ENCODE results near the gene OBSCN. TPM values are rescaled to one million over a fixed set of nuclear protein-coding genes. Genes with fewer than 3 reads are reported as not detected.
"Not testable (repeated sequence)": the region's sequence is repeated elsewhere in the genome, so short reads cannot be mapped to it uniquely, and the experiment has no call there.

The OBSCN gene
- total RNA-seq, 2 experiments from 2014 or later = 12.3 to 14.4 TPM

DNA sequence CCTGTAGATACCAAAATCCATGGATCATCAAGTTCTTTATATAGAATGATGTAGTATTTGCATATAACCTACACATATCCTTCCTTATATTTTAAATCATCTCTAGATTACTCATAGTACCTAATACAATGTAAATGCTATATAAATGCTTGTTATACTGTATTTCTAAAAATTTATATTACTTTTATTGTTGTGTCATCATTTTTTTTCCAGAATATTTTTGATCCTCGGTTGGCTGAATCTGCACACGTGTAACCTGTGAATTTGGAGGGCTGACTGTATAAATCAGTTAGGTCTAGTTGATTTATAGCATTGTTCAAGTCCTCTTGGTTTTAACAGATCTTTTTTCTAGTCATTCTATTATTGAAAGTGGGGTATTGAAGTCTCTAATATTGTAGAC lies 23.3 kb downstream of the OBSCN start:
- Mint-ChIP-seq H3K9me3 (ENCODE audit: insufficient read depth) (peaks cover 16% of the 10 kb centered on the region), H3K4me1 (ENCODE audit: low read depth) (no peaks in the 10 kb centered on the region), H3K4me3 (no peak overlapping the region), H3K36me3 (ENCODE audit: low read depth) (peaks cover 39% of the 10 kb centered on the region), H3K27ac (no peak overlapping the region), H3K27me3 (ENCODE audit: low read depth) (no peaks in the 10 kb centered on the region)
- ChIA-PET POLR2A (no interaction called here), CTCF (no interaction called here)
- no peak for ATAC-seq
- DNase-seq = no peak

DNA sequence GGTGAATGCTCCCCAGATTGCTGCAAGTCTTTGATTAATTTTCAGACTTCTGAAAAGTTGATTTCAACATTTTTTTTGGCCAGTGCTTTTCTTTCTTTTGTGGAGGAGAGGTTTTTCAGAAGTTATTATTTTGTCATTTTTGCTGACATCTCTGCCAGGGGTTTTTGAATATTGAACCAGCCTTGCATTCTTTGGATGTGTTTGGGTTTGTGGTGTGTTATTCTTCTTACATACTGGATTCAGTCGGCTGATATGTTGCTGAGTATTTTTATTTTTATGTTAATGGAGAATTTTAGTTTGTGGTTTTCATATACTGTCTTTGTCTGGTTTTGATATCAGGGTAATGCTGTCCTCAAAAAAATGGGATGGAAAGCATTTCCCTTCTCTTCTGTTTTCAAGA lies 25.3 kb downstream of the OBSCN start:
- ATAC-seq (no peak), DNase-seq (no peak)
- H3K27me3 Mint-ChIP-seq (ENCODE audit: low read depth) = no peaks in the 10 kb centered on the region
- H3K36me3 Mint-ChIP-seq (ENCODE audit: low read depth) = peaks cover 45% of the 10 kb centered on the region
- H3K4me1 Mint-ChIP-seq (ENCODE audit: low read depth) = peaks cover 4% of the 10 kb centered on the region
- no peak overlapping the region for H3K27ac Mint-ChIP-seq
- peaks cover 23% of the 10 kb centered on the region for H3K9me3 Mint-ChIP-seq (ENCODE audit: insufficient read depth)
- H3K4me3 Mint-ChIP-seq = no peak overlapping the region
- ChIA-PET POLR2A (no interaction called here), CTCF (no interaction called here)

- ChIA-PET POLR2A (no interaction called here), CTCF (no interaction called here)
- ATAC-seq (no peak), DNase-seq (no peak)
- Mint-ChIP-seq H3K36me3 (ENCODE audit: low read depth) (peaks cover 55% of the 10 kb centered on the region), H3K27me3 (ENCODE audit: low read depth) (no peaks in the 10 kb centered on the region), H3K27ac (no peak overlapping the region), H3K4me3 (no peak overlapping the region), H3K9me3 (ENCODE audit: insufficient read depth) (peaks cover 23% of the 10 kb centered on the region), H3K4me1 (ENCODE audit: low read depth) (peaks cover 4% of the 10 kb centered on the region)
Observed at GRCh38 chr1:228234921-228235320, 27.1 kb downstream of the OBSCN start.

DNA sequence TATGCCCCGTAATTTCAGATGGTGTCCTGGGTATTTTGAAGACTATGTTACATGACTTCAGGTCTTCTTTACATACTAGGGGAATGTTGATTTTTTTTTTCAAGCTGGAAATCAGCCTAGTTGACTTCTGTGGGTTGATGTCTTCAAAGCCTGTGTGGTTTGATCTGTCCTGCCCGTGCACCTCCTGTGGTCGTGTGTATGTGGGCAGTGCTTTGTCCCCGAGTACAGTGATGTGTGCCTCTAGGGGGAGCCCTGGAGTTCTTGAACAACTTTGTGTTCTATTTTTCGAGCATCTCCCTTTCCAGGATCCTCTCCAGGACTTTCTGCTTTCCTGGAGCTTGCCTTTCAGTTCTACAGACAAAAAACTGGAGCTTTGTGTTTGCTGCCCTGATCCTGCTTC lies 28.9 kb downstream of the OBSCN start:
- H3K4me3 Mint-ChIP-seq = no peak overlapping the region
- H3K9me3 Mint-ChIP-seq (ENCODE audit: insufficient read depth) = peaks cover 30% of the 10 kb centered on the region
- no peak for DNase-seq
- CTCF ChIA-PET = no interaction called here
- no peaks in the 10 kb centered on the region for H3K27me3 Mint-ChIP-seq (ENCODE audit: low read depth)
- peaks cover 4% of the 10 kb centered on the region for H3K4me1 Mint-ChIP-seq (ENCODE audit: low read depth)
- no peak for ATAC-seq
- H3K27ac Mint-ChIP-seq = no peak overlapping the region
- peaks cover 66% of the 10 kb centered on the region for H3K36me3 Mint-ChIP-seq (ENCODE audit: low read depth)
- POLR2A ChIA-PET = no interaction called here

DNA sequence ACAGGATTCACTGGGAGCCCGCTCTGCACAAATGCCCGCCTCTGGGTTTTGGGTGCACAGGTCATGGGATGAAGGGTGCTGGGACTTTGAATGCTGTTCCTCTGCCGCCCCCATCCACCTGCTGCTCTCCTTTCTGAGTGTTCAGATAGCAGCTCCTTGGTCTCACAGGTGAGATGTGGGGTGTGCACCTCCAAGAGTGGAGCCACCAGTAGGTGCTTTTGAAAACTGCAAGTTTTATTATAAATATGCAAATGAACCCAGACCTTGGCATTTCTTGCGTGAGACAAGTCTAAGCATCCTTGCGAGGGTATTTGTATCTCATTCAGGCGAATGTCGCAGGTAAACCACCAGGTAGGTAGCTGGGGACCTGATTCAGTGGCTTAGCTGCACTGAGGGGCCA lies 30.2 kb downstream of the OBSCN start:
- CTCF ChIA-PET = no interaction called here
- Mint-ChIP-seq H3K9me3 (ENCODE audit: insufficient read depth) (peaks cover 39% of the 10 kb centered on the region), H3K27me3 (ENCODE audit: low read depth) (no peaks in the 10 kb centered on the region), H3K4me3 (no peak overlapping the region), H3K4me1 (ENCODE audit: low read depth) (peaks cover 4% of the 10 kb centered on the region), H3K36me3 (ENCODE audit: low read depth) (peaks cover 66% of the 10 kb centered on the region), H3K27ac (no peak overlapping the region)
- ATAC-seq = no peak
- DNase-seq = no peak
- POLR2A ChIA-PET = no interaction called here

DNA sequence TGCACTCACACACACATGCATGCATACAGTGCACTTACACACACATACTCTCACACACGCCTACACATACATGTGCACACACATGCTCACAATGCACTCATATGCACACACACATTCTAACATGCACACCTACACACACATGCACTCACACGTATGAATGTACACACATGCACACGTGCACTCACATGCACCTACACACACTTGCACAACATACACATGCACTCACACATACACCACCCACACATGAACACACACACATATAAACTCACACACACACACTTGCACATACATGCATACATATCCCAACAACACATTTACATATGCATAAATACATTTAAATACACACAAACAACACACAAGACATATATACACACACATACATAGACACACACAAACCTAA lies 30.6 kb downstream of the OBSCN start:
- no peak for DNase-seq
- H3K4me1 Mint-ChIP-seq (ENCODE audit: low read depth) = peaks cover 4% of the 10 kb centered on the region

GRCh38 chr1:228240411-228241240 lies 32.8 kb downstream of the OBSCN start:
- Mint-ChIP-seq H3K36me3 (ENCODE audit: low read depth) (peaks cover 75% of the 10 kb centered on the region), H3K4me1 (ENCODE audit: low read depth) (peaks cover 4% of the 10 kb centered on the region), H3K4me3 (no peak overlapping the region), H3K9me3 (ENCODE audit: insufficient read depth) (peaks cover 56% of the 10 kb centered on the region), H3K27me3 (ENCODE audit: low read depth) (no peaks in the 10 kb centered on the region), H3K27ac (no peak overlapping the region)
- DNase-seq (no peak), ATAC-seq (no peak)
- ChIA-PET POLR2A (no interaction called here), CTCF (no interaction called here)

More for the DNA sequence above, 30.6 kb downstream of the OBSCN start:
- ATAC-seq = no peak
- H3K4me3 Mint-ChIP-seq = no peak overlapping the region
- peaks cover 39% of the 10 kb centered on the region for H3K9me3 Mint-ChIP-seq (ENCODE audit: insufficient read depth)
- H3K36me3 Mint-ChIP-seq (ENCODE audit: low read depth) = peaks cover 66% of the 10 kb centered on the region
- no peak overlapping the region for H3K27ac Mint-ChIP-seq
- ChIA-PET POLR2A (no interaction called here), CTCF (no interaction called here)
- H3K27me3 Mint-ChIP-seq (ENCODE audit: low read depth) = no peaks in the 10 kb centered on the region

- no peak overlapping the region for H3K27ac Mint-ChIP-seq
- no peak overlapping the region for H3K4me3 Mint-ChIP-seq
- POLR2A ChIA-PET = no interaction called here
Observed at GRCh38 chr1:228241259-228241658, 33.4 kb downstream of the OBSCN start.

DNA sequence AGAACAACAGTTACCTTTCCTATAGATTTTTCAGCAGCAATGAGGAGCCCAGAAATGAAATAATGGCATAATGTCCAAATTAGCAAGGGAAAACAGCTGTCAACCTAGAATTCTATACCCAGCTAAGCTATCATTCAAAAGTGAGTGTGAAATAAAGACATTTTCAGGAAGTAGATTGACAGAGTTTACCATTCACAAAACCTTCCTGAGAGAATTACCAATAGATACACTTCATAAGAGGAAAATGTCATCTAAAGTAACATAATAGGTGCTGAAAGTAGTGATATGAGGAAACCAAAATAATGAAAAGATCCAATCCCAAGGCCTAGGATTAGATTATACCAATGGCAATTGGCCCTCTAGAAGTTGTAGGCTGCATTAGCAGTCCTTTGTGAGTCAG lies 34.6 kb downstream of the OBSCN start:
- Mint-ChIP-seq H3K36me3 (ENCODE audit: low read depth) (peaks cover 81% of the 10 kb centered on the region), H3K4me3 (no peak overlapping the region), H3K9me3 (ENCODE audit: insufficient read depth) (peaks cover 57% of the 10 kb centered on the region), H3K27ac (no peak overlapping the region), H3K4me1 (ENCODE audit: low read depth) (peaks cover 5% of the 10 kb centered on the region), H3K27me3 (ENCODE audit: low read depth) (no peaks in the 10 kb centered on the region)
- POLR2A ChIA-PET = no interaction called here
- DNase-seq (no peak), ATAC-seq (no peak)
- CTCF ChIA-PET = no interaction called here

More at GRCh38 chr1:228241259-228241658, 33.4 kb downstream of the OBSCN start:
- DNase-seq (no peak), ATAC-seq (no peak)
- H3K27me3 Mint-ChIP-seq (ENCODE audit: low read depth) = no peaks in the 10 kb centered on the region
- CTCF ChIA-PET = no interaction called here
- H3K4me1 Mint-ChIP-seq (ENCODE audit: low read depth) = peaks cover 6% of the 10 kb centered on the region
- H3K9me3 Mint-ChIP-seq (ENCODE audit: insufficient read depth) = peaks cover 58% of the 10 kb centered on the region
- H3K36me3 Mint-ChIP-seq (ENCODE audit: low read depth) = peaks cover 78% of the 10 kb centered on the region

DNA sequence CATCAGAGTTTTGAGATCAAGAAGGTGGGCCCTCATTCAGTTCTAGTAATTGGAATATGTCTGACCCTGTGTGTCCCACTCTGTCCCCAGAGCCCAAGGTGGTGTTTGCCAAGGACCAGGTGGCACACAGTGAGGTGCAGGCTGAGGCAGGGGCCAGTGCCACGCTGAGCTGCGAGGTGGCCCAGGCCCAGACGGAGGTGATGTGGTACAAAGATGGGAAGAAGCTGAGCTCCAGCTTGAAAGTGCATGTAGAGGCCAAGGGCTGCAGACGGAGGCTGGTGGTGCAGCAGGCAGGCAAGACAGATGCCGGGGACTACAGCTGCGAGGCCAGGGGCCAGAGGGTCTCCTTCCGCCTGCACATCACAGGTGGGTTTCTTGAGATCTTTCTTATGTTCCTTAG lies 35.2 kb downstream of the OBSCN start:
- POLR2A ChIA-PET = interaction anchor here (1.0 kb wide), 1 partner anchor 78 kb away, joined by 3 read pairs; no protein-coding TSS in a partner anchor
- peaks cover 5% of the 10 kb centered on the region for H3K4me1 Mint-ChIP-seq (ENCODE audit: low read depth)
- H3K4me3 Mint-ChIP-seq = no peak overlapping the region
- DNase-seq (no peak), ATAC-seq (no peak)
- CTCF ChIA-PET = no interaction called here
- H3K27me3 Mint-ChIP-seq (ENCODE audit: low read depth) = no peaks in the 10 kb centered on the region
- H3K36me3 Mint-ChIP-seq (ENCODE audit: low read depth) = peaks cover 84% of the 10 kb centered on the region
- H3K9me3 Mint-ChIP-seq (ENCODE audit: insufficient read depth) = peaks cover 57% of the 10 kb centered on the region
- no peak overlapping the region for H3K27ac Mint-ChIP-seq

- H3K4me1 Mint-ChIP-seq (ENCODE audit: low read depth); ATAC-seq; H3K4me3 Mint-ChIP-seq; DNase-seq; H3K27ac Mint-ChIP-seq; H3K27me3 Mint-ChIP-seq (ENCODE audit: low read depth); CTCF ChIA-PET: not testable (repeated sequence)
- POLR2A ChIA-PET = interaction anchor here (1.0 kb wide), 1 partner anchor 79 kb away, joined by 3 read pairs; no protein-coding TSS in a partner anchor
- Mint-ChIP-seq H3K36me3 (ENCODE audit: low read depth) (peaks cover 77% of the 10 kb centered on the region), H3K9me3 (ENCODE audit: insufficient read depth) (peaks cover 57% of the 10 kb centered on the region)
Observed at GRCh38 chr1:228243989-228244388, 36.1 kb downstream of the OBSCN start.

DNA sequence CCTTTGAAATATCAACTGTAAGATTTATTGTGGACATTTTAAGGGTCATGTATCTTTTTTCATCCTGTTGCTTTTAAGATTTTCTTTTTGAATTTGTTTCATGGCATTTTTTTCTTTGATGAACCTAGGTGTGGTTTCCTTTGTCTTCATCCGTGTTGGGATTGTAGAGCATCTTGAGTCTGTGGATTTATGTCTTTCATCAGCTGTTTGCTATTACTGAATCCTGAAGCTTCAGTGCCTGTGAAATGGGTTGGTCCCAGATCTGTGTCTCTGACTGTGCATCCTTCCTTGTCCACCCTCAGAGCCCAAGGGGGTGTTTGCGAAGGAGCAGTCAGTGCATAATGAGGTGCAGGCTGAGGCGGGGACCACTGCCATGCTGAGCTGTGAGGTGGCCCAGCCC lies 37.3 kb downstream of the OBSCN start:
- Mint-ChIP-seq H3K4me1 (ENCODE audit: low read depth) (peaks cover 5% of the 10 kb centered on the region), H3K27ac (no peak overlapping the region), H3K9me3 (ENCODE audit: insufficient read depth) (peaks cover 57% of the 10 kb centered on the region), H3K27me3 (ENCODE audit: low read depth) (no peaks in the 10 kb centered on the region), H3K36me3 (ENCODE audit: low read depth) (peaks cover 72% of the 10 kb centered on the region), H3K4me3 (no peak overlapping the region)
- CTCF ChIA-PET = no interaction called here
- no peak for ATAC-seq
- POLR2A ChIA-PET = no interaction called here
- no peak for DNase-seq
